Testis (tissue), 3 donors: Measurements from ENCODE around the gene TEAD1. TPM values are rescaled to one million over a fixed set of nuclear protein-coding genes. Genes with fewer than 3 reads are reported as not detected.

Source experiments
- DNase-seq: peaks from one replicate; pipeline ENCODE4 v3.0.0-alpha.2; 2019
- H3K27ac ChIP-seq, 2 donors: fragments of 200-600 bp; sonication (generic); one replicate each; pipeline ENCODE4 v1.5.1; 2019
- H3K27me3 ChIP-seq: fragments of 200-600 bp; sonication (generic); one replicate; pipeline ENCODE4 v1.5.1; 2019
- H3K36me3 ChIP-seq: fragments of 200-600 bp; sonication (generic); one replicate; pipeline ENCODE4 v1.5.1; 2017; ENCODE audit warnings: low read depth; ENCODE audit errors: missing control alignments
- H3K4me1 ChIP-seq: fragments of 200-600 bp; sonication (generic); one replicate; pipeline ENCODE4 v1.5.1; 2019
- H3K4me3 ChIP-seq, 2 donors: fragments of 200-600 bp; sonication (generic); one replicate each; pipeline ENCODE4 v1.5.1; 2017 to 2019
- H3K9me3 ChIP-seq: fragments of 200-600 bp; sonication (generic); one replicate; pipeline ENCODE4 v1.5.1; 2017
- POLR2A ChIP-seq: fragments of 450-650 bp; IDR thresholded peaks from one replicate; pipeline ENCODE4 v1.6.1; 2017; ENCODE audit warnings: antibody characterized with exemption, mild to moderate bottlenecking, moderate library complexity
- WGBS, 2 donors: methylation state at CpG; one replicate each; pipeline ENCODE4 v1.1.5; 2018; 5-methylcytosine and 5-hydroxymethylcytosine counted together
- intact Hi-C: fragments of 100-400 bp; cut with DNase I; formaldehyde crosslinking; loops from one replicate; pipeline ENCODE4 v1.15.1; 2023; ENCODE audit warnings: low total_unique reads
- polyA plus RNA-seq: library from polyadenylated mRNA; stranded (reverse); fragments of 350-450 nt; fragmentation: Illumina TruSeq; extraction: RNeasy Lipid Tissue Mini Kit (QIAGEN cat#74804); gene quantifications from one replicate; pipeline ENCODE4 v1.2.3, GENCODE V29; 2014; ENCODE audit warnings: low read depth, low replicate concordance; ENCODE audit not compliant: insufficient read depth
- total RNA-seq, 2 donors: library from RNA; depleted of rRNA; stranded (reverse); fragments of >200 nt; gene quantifications; one replicate each; pipeline ENCODE4 v1.2.3, GENCODE V29; 2016
- TF ChIP-seq, protein P1 (sequence below), 3 experiments: fragments of 450-650 bp in 2 of 3; fragments of 200-600 bp in 1 of 3; sonication (generic) in 1 of 3; IDR thresholded peaks; one replicate each; pipeline ENCODE4 v1.5.1; 2016 to 2019; ENCODE audit warnings: antibody characterized with exemption in 3 of 3, mild to moderate bottlenecking in 2 of 3, moderate library complexity in 1 of 3

The TEAD1 gene
- total and polyA plus RNA-seq, 3 donors from 2014 or later: 24.6 to 78.1 (median 63.5) TPM

DNA sequence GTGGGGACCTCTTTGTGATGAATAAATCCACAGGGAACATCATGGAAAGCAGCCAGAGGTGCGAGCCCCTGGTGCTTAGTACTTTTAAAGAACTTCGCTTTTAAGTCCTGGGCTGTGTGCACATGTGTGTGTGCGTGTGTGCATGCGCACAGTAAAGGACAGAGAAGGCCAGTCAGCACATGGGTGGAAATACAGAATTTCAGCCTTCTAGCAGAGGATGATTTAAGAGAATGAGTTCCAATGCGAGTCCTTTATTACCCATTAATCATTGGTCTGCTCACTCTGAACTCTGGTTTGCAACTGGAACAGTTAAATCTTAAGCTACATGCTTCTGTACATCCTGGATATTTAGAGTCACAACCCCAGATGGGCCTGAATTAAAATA, 18.9 kb downstream of the TEAD1 start:
- 66 to 73% methylated on average over 5 of the region's 5 CpGs for WGBS, 2 donors
- intact Hi-C loops: no loop called here
- peaks cover 24% of the 10 kb centered on the region for H3K4me1 ChIP-seq

DNA sequence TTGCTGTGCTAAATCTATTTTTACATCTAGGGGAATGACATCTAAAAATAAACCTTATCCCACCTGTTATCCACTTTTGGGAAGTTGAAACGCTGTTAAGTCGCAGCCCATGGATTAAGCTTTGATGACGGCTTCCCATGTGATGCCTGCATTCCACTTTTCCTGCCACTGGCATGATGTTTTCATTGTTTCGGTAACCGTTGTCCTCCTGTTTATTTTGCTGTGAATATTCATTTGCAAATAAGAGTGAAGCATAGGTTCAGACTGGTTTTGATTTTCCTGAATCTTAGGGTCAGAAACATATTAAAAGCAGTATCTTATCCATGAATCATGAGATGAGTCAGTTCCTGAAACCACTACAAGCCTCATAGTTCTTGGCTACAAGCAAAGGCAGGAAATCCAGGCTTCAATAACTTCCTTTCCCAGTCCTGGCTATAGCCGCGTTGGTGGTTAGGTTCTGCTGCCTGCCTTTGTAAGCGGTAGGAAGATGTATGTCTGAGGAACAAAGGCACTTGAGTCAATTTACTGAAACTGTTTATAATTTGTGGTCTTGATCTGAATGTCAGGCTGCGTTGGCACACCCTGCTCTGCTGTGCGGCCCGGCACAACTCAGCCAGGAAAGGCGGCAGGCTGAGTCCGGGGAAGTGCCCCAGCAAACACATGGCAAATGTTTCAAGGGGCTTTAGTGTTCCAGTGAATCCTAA, 19.4 kb downstream of the TEAD1 start:
- Histone ChIP-seq H3K27ac (peak overlapping the region in 1 of 2 donors; percentile 63), H3K36me3 (no peaks in the 10 kb centered on the region), H3K27me3 (no peaks in the 10 kb centered on the region), H3K4me3 (no peak overlapping the region), H3K4me1 (peaks cover 24% of the 10 kb centered on the region), H3K9me3 (no peaks in the 10 kb centered on the region)
- peak; percentile 44 for DNase-seq
- no peak for TF ChIP-seq POLR2A
- TF ChIP-seq, protein P1, sequence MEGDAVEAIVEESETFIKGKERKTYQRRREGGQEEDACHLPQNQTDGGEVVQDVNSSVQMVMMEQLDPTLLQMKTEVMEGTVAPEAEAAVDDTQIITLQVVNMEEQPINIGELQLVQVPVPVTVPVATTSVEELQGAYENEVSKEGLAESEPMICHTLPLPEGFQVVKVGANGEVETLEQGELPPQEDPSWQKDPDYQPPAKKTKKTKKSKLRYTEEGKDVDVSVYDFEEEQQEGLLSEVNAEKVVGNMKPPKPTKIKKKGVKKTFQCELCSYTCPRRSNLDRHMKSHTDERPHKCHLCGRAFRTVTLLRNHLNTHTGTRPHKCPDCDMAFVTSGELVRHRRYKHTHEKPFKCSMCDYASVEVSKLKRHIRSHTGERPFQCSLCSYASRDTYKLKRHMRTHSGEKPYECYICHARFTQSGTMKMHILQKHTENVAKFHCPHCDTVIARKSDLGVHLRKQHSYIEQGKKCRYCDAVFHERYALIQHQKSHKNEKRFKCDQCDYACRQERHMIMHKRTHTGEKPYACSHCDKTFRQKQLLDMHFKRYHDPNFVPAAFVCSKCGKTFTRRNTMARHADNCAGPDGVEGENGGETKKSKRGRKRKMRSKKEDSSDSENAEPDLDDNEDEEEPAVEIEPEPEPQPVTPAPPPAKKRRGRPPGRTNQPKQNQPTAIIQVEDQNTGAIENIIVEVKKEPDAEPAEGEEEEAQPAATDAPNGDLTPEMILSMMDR (IDR thresholded peaks at IDR 0.05): no peak
- WGBS, 2 donors: 31 to 35% methylated on average over 13 of the region's 13 CpGs
- intact Hi-C loops: no loop called here

More for the DNA sequence above, 18.9 kb downstream of the TEAD1 start:
- no peaks in the 10 kb centered on the region for H3K27me3 ChIP-seq
- no peak for DNase-seq
- TF ChIP-seq, protein P1 (IDR thresholded peaks at IDR 0.05): no peak
- TF ChIP-seq POLR2A: no peak
- H3K9me3 ChIP-seq: no peaks in the 10 kb centered on the region
- peak overlapping the region in 1 of 2 donors; percentile 63 for H3K27ac ChIP-seq
- H3K4me3 ChIP-seq: no peak overlapping the region
- no peaks in the 10 kb centered on the region for H3K36me3 ChIP-seq

DNA sequence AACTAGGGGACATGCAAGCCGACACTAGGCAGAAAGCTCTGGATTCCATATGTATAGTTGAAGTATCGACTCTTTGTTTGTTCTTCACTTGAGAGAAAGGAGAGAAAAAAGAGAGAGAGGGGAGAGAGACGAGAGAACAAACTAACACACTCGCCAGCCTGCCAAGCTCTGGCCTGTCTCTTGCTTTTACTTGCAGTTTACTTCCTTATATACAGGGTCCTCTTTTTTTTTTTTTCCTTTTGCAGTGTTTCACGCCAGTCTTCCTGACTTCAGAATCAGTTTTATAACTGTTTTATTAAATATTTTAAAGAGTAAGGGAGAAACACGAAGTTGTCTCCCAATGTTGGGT, 19.9 kb downstream of the TEAD1 start:
- no peaks in the 10 kb centered on the region for H3K27me3 ChIP-seq
- intact Hi-C loops: no loop called here
- H3K36me3 ChIP-seq: no peaks in the 10 kb centered on the region
- TF ChIP-seq POLR2A: no peak
- TF ChIP-seq, protein P1 (IDR thresholded peaks at IDR 0.05): no peak
- H3K4me3 ChIP-seq: no peak overlapping the region
- no peaks in the 10 kb centered on the region for H3K9me3 ChIP-seq
- peak overlapping the region in 1 of 2 donors; percentile 63 for H3K27ac ChIP-seq
- DNase-seq: peak; percentile 44
- peaks cover 24% of the 10 kb centered on the region for H3K4me1 ChIP-seq
- 41 to 48% methylated on average over 6 of the region's 6 CpGs for WGBS, 2 donors

GRCh38 chr11:12695221-12695794, 21.1 kb downstream of the TEAD1 start:
- peaks cover 24% of the 10 kb centered on the region for H3K4me1 ChIP-seq

More at GRCh38 chr11:12695221-12695794, 21.1 kb downstream of the TEAD1 start:
- Histone ChIP-seq H3K27me3 (no peaks in the 10 kb centered on the region), H3K36me3 (no peaks in the 10 kb centered on the region), H3K9me3 (no peaks in the 10 kb centered on the region), H3K4me3 (no peak overlapping the region), H3K27ac (peak overlapping the region in 1 of 2 donors; percentile 15)
- DNase-seq: no peak
- intact Hi-C loops: no loop called here
- no peak for TF ChIP-seq POLR2A
- TF ChIP-seq, protein P1 (IDR thresholded peaks at IDR 0.05): no peak
- WGBS, 2 donors: 84 to 91% methylated on average over 2 of the region's 2 CpGs
